ENCODE results near the gene MUC5AC. TPM values are rescaled to one million over a fixed set of nuclear protein-coding genes. Genes with fewer than 3 reads are reported as not detected.

Gene MUC5AC
- total and polyA plus RNA-seq, 2 of the 13 experiments (the other 11 are each of a cell fraction or from before 2014, with no cell fraction given): under 0.01 TPM; not detected in 1

GRCh38 chr11:1193326-1194230, 35.8 kb downstream of the MUC5AC start:
- TF ChIP-seq CREB1 (IDR thresholded peaks at IDR 0.05): 0 out of 2 replicates have a peak, but pooled peaks have one; percentile 13
- TF ChIP-seq CREB1 (CRISPR knock-in tag; IDR thresholded peaks at IDR 0.05): no peak
- no peak for TF ChIP-seq MAFG (CRISPR knock-in tag; IDR thresholded peaks at IDR 0.05)
- no peak for TF ChIP-seq ZNF710 (CRISPR knock-in tag; IDR thresholded peaks at IDR 0.05; ENCODE audit: borderline replicate concordance)
- TF ChIP-seq SIX4 (CRISPR knock-in tag; IDR thresholded peaks at IDR 0.05): no peak
- BruUV-seq (replicated peaks): no TSS peak
- H3K27ac ChIP-seq (ENCODE audit: extremely low read length, insufficient read depth, low read length): no peak overlapping the region
- POLR2A ChIA-PET: no interaction called here
- FAIRE-seq (no peak), DNase-seq (ENCODE audit: low spot score) (no peak), ATAC-seq (no peak)
- H3K4me3 ChIP-seq (replicated peaks in 1 of 3; ENCODE audit: insufficient read depth in 1 of 3, low read depth in 2 of 3, low read length in 3 of 3): no peak overlapping the region
- H4K20me1 ChIP-seq (ENCODE audit: insufficient read depth, low read length): no peaks in the 10 kb centered on the region
- CTCF ChIA-PET (ENCODE audit: low intra/inter-chr PET ratio, low total read pairs): no interaction called here
- no peak overlapping the region for H3K9ac ChIP-seq (ENCODE audit: insufficient read depth, low read depth, low read length)
- H3K4me2 ChIP-seq (ENCODE audit: low read depth, low read length): no peak overlapping the region
- H3K79me2 ChIP-seq (ENCODE audit: insufficient read depth, low read length): no peaks in the 10 kb centered on the region
- no peaks in the 10 kb centered on the region for H3K36me3 ChIP-seq (replicated peaks in 1 of 2; ENCODE audit: control insufficient read depth in 1 of 2, insufficient read depth in 2 of 2, low read length in 2 of 2)
- in situ Hi-C loops (cut with HindIII; ENCODE audit: extremely low pct_ligation_motif_present, low pct_unique_long_range_greater_than_20kb) (no loop called here), intact Hi-C loops (cut with micrococcal nuclease; ENCODE audit: unreplicated experiment) (no loop called here)
- H3K27me3 ChIP-seq (ENCODE audit: control insufficient read depth in 1 of 2, insufficient read depth in 2 of 2, low read length in 2 of 2): peaks cover 12 to 60% of the 10 kb centered on the region in 2 experiments
- 39% methylated on average over 21 of the region's 43 CpGs for WGBS (ENCODE audit: low lambda C conversion rate)
- H2AFZ ChIP-seq (ENCODE audit: low read length): no peak overlapping the region
- no peaks in the 10 kb centered on the region for H3K4me1 ChIP-seq (ENCODE audit: insufficient read depth, low read length)
- H3K9me3 ChIP-seq (ENCODE audit: low read length): no peaks in the 10 kb centered on the region

Measured in HepG2 (cell line).